ENCODE results near the gene ZGLP1.

DNA sequence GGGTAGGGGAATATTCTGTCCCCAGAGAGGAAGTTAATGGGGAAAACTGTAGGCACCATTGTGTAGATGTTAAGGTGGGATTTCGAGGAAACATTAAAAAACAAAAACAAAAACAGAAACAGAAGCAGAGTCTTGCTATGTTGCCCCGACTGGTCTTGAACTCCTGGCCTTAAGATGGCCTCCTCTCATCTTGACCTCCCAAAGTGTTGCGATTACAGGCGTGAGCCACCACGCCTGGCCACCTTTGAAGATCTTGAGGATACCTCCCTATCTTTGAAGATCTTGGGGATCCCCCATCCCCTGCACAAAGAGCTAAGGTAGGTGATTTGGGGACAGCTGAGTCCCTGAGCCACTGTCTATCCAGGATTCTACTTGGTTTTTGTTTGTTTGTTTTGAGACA lies 30.4 kb upstream of the ZGLP1 start:
- no peak for TF ChIP-seq ELF1 (CRISPR knock-in tag; IDR thresholded peaks at IDR 0.05)
- TF ChIP-seq PHF8 (CRISPR knock-in tag; IDR thresholded peaks at IDR 0.05) = no peak
- TF ChIP-seq RARA (CRISPR knock-in tag; IDR thresholded peaks at IDR 0.05) = no peak
- TF ChIP-seq, protein P1, sequence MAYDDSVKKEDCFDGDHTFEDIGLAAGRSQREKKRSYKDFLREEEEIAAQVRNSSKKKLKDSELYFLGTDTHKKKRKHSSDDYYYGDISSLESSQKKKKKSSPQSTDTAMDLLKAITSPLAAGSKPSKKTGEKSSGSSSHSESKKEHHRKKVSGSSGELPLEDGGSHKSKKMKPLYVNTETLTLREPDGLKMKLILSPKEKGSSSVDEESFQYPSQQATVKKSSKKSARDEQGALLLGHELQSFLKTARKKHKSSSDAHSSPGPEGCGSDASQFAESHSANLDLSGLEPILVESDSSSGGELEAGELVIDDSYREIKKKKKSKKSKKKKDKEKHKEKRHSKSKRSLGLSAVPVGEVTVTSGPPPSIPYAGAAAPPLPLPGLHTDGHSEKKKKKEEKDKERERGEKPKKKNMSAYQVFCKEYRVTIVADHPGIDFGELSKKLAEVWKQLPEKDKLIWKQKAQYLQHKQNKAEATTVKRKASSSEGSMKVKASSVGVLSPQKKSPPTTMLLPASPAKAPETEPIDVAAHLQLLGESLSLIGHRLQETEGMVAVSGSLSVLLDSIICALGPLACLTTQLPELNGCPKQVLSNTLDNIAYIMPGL (CRISPR knock-in tag; IDR thresholded peaks at IDR 0.05; ENCODE audit: borderline replicate concordance in 1 of 2, low read depth in 1 of 2) = no peak
- TF ChIP-seq NFE2L2 (IDR thresholded peaks at IDR 0.05; ENCODE audit: low read length) = no peak
- no peak for TF ChIP-seq TCF7 (IDR thresholded peaks at IDR 0.05; ENCODE audit: low read depth)
- no peak for TF ChIP-seq ZNF639 (CRISPR knock-in tag; conservative IDR thresholded peaks at IDR 0.05)
- TF ChIP-seq MYC (CRISPR knock-in tag; IDR thresholded peaks at IDR 0.05; ENCODE audit: borderline replicate concordance) = no peak
- no peak for TF ChIP-seq FOXA1 (IDR thresholded peaks at IDR 0.05)
- no peak for TF ChIP-seq FOXA1 (CRISPR knock-in tag; IDR thresholded peaks at IDR 0.05)
- no peak for TF ChIP-seq ZNF138 (CRISPR knock-in tag; IDR thresholded peaks at IDR 0.05; ENCODE audit: low read depth)
- no peak for TF ChIP-seq ZNF790 (CRISPR knock-in tag; IDR thresholded peaks at IDR 0.05; ENCODE audit: borderline replicate concordance)
- TF ChIP-seq SUZ12 (IDR thresholded peaks at IDR 0.05; ENCODE audit: low read depth, low read length) = no peak
- TF ChIP-seq TAF1 (CRISPR knock-in tag; IDR thresholded peaks at IDR 0.05) = no peak

Measured in HepG2 (cell line).